Osteoblast (primary cell): Measurements from ENCODE around the gene PAQR4. TPM values are rescaled to one million over a fixed set of nuclear protein-coding genes. Genes with fewer than 3 reads are reported as not detected.
A peak's percentile ranks its signal among the peaks of the same experiment; 100 is the strongest.

ENCODE experiments used
- DNase-seq: peaks from one replicate; pipeline ENCODE4 v3.0.0; 2011; ENCODE audit warnings: low spot score, mixed read lengths; ENCODE audit not compliant: insufficient read length; ENCODE audit errors: missing footprints
- H2AFZ ChIP-seq: 2 replicates; pipeline ENCODE4 v1.6.0; 2011; ENCODE audit warnings: mild to moderate bottlenecking, low read length
- H3K27ac ChIP-seq: 2 replicates; pipeline ENCODE4 v1.5.1; 2011; ENCODE audit warnings: mild to moderate bottlenecking, low read depth, low read length, moderate library complexity
- H3K27me3 ChIP-seq: 2 replicates; pipeline ENCODE4 v1.6.0; 2012; ENCODE audit warnings: mild to moderate bottlenecking, control low read depth, inconsistent platforms, low read length, moderate library complexity; ENCODE audit not compliant: insufficient read depth
- H3K36me3 ChIP-seq: 2 replicates; pipeline ENCODE4 v1.5.1; 2011; ENCODE audit warnings: mild to moderate bottlenecking, low read length, control low read depth, moderate library complexity; ENCODE audit not compliant: insufficient read depth
- H3K4me1 ChIP-seq: 2 replicates; pipeline ENCODE4 v1.5.1; 2011; ENCODE audit warnings: mild to moderate bottlenecking, low read length, control low read depth, moderate library complexity; ENCODE audit not compliant: insufficient read depth
- H3K4me2 ChIP-seq: 2 replicates; pipeline ENCODE4 v1.6.0; 2011; ENCODE audit warnings: mild to moderate bottlenecking, low read length; ENCODE audit not compliant: insufficient read depth
- H3K4me3 ChIP-seq: fragments of 200-600 bp; sonication (generic); 3 replicates; pipeline ENCODE4 v1.5.1; 2012; ENCODE audit warnings: mild to moderate bottlenecking, low read length, inconsistent platforms; ENCODE audit not compliant: insufficient read depth
- H3K79me2 ChIP-seq: 2 replicates; pipeline ENCODE4 v1.6.0; 2012; ENCODE audit warnings: mild to moderate bottlenecking, low read length, control low read depth, inconsistent platforms; ENCODE audit not compliant: insufficient read depth
- H3K9me3 ChIP-seq: 2 replicates; pipeline ENCODE4 v1.5.1; 2011; ENCODE audit warnings: low read depth, low read length, control low read depth
- H4K20me1 ChIP-seq: 2 replicates; pipeline ENCODE4 v1.6.0; 2012; ENCODE audit warnings: mild to moderate bottlenecking, low read length, control low read depth; ENCODE audit not compliant: insufficient read depth
- CTCF ChIP-seq: IDR thresholded peaks from 2 replicates; pipeline ENCODE4 v1.5.1; 2011; ENCODE audit warnings: mild to moderate bottlenecking, low read depth, low read length, moderate library complexity; ENCODE audit errors: extremely low read depth
- total RNA-seq: library from RNA; depleted of rRNA; stranded (reverse); fragments of >200 nt; gene quantifications from 2 replicates; pipeline ENCODE4 v1.2.3, GENCODE V29; 2012

Gene PAQR4
- total RNA-seq, 1 donor = 1.8 TPM

GRCh38 chr16:3009568-3010390 is 40.6 kb downstream of the PAQR4 start:
- H3K36me3 ChIP-seq = no peaks in the 10 kb centered on the region
- no peaks in the 10 kb centered on the region for H3K79me2 ChIP-seq
- H4K20me1 ChIP-seq = no peaks in the 10 kb centered on the region
- H3K9me3 ChIP-seq = no peaks in the 10 kb centered on the region
- DNase-seq = peak; percentile 89
- H3K4me2 ChIP-seq = no peak overlapping the region
- H3K27ac ChIP-seq = no peak overlapping the region
- TF ChIP-seq CTCF = no peak
- no peak overlapping the region for H3K4me3 ChIP-seq
- H3K27me3 ChIP-seq = peaks cover 88% of the 10 kb centered on the region
- H2AFZ ChIP-seq = no peak overlapping the region
- no peaks in the 10 kb centered on the region for H3K4me1 ChIP-seq

GRCh38 chr16:3010510-3010909 is 41.4 kb downstream of the PAQR4 start:
- no peak overlapping the region for H3K27ac ChIP-seq
- H3K36me3 ChIP-seq = no peaks in the 10 kb centered on the region
- H2AFZ ChIP-seq = no peak overlapping the region
- DNase-seq = no peak
- H3K27me3 ChIP-seq = peaks cover 82% of the 10 kb centered on the region
- no peak overlapping the region for H3K4me3 ChIP-seq
- TF ChIP-seq CTCF = no peak
- H3K79me2 ChIP-seq = no peaks in the 10 kb centered on the region
- H4K20me1 ChIP-seq = no peaks in the 10 kb centered on the region
- H3K4me1 ChIP-seq = no peaks in the 10 kb centered on the region
- H3K9me3 ChIP-seq = no peaks in the 10 kb centered on the region
- no peak overlapping the region for H3K4me2 ChIP-seq

- H3K27me3 ChIP-seq = peaks cover 67% of the 10 kb centered on the region
- no peak for TF ChIP-seq CTCF
- H3K9me3 ChIP-seq = no peaks in the 10 kb centered on the region
Measured at GRCh38 chr16:3012246-3012645, 43.1 kb downstream of the PAQR4 start.

GRCh38 chr16:3012828-3013420 is 43.8 kb downstream of the PAQR4 start, which contains the start of gene CLDN9:
CLDN9 (plus strand) TSS chr16:3012923; CDS start chr16:3013363, 440 bp downstream.
- Histone ChIP-seq H3K79me2 (no peaks in the 10 kb centered on the region), H2AFZ (no peak within 1 kb of the TSS), H3K36me3 (no peaks in the 10 kb centered on the region), H3K4me3 (no peak within 1 kb of the TSS), H4K20me1 (no peaks in the 10 kb centered on the region), H3K4me1 (no peaks in the 10 kb centered on the region), H3K27ac (no peak within 1 kb of the TSS), H3K27me3 (peaks cover 61% of the 10 kb centered on the region), H3K9me3 (no peaks in the 10 kb centered on the region), H3K4me2 (no peak within 1 kb of the TSS)
- no peak for TF ChIP-seq CTCF
- peak; percentile 87 for DNase-seq

More at GRCh38 chr16:3012246-3012645, 43.1 kb downstream of the PAQR4 start:
- Histone ChIP-seq H3K4me3 (no peak overlapping the region), H2AFZ (no peak overlapping the region), H3K36me3 (no peaks in the 10 kb centered on the region), H3K4me1 (no peaks in the 10 kb centered on the region), H4K20me1 (no peaks in the 10 kb centered on the region), H3K4me2 (no peak overlapping the region), H3K79me2 (no peaks in the 10 kb centered on the region), H3K27ac (no peak overlapping the region)
- peak; percentile 89 for DNase-seq
